ENCODE data around the gene SLC22A31.

Gene SLC22A31

GRCh38 chr16:89147085-89147817 is 53.1 kb downstream of the SLC22A31 start:
- FAIRE-seq = no peak

- no peak for FAIRE-seq
Measured at GRCh38 chr16:89146211-89147005, 53.9 kb downstream of the SLC22A31 start.
